Subcutaneous abdominal adipose tissue (tissue), 5 donors: Measurements from ENCODE around the gene TXNRD3.

Source experiments
- H3K27ac ChIP-seq: one replicate; pipeline ENCODE4 v1.7.0; 2013; ENCODE audit warnings: low read depth, mild to moderate bottlenecking, inconsistent platforms, low read length, moderate library complexity
- H3K27me3 ChIP-seq, 5 donors: one replicate each; pipeline ENCODE4 v1.7.0; 2013; ENCODE audit warnings: low read length in 5 of 5, inconsistent platforms in 1 of 5; ENCODE audit not compliant: control insufficient read depth in 5 of 5, insufficient read depth in 4 of 5
- H3K36me3 ChIP-seq, 5 donors: one replicate each; pipeline ENCODE4 v1.7.0; 2013; ENCODE audit warnings: low read length in 5 of 5; ENCODE audit not compliant: control insufficient read depth in 5 of 5, insufficient read depth in 5 of 5
- H3K4me1 ChIP-seq, 5 donors: one replicate each; pipeline ENCODE4 v1.7.0; 2013; ENCODE audit warnings: low read length in 5 of 5, mild to moderate bottlenecking in 3 of 5, moderate library complexity in 1 of 5; ENCODE audit not compliant: control insufficient read depth in 5 of 5, insufficient read depth in 5 of 5
- H3K4me3 ChIP-seq, 5 donors: one replicate each; pipeline ENCODE4 v1.7.0; 2013; ENCODE audit warnings: low read length in 5 of 5, low read depth in 1 of 5
- H3K9ac ChIP-seq, 5 donors: one replicate each; pipeline ENCODE4 v1.7.0; 2013; ENCODE audit warnings: low read length in 5 of 5, mild to moderate bottlenecking in 4 of 5, moderate library complexity in 3 of 5
- H3K9me3 ChIP-seq, 5 donors: one replicate each; pipeline ENCODE4 v1.7.0; 2013; ENCODE audit warnings: low read length in 5 of 5; ENCODE audit not compliant: control insufficient read depth in 5 of 5
- donor health status: healthy.
- donor health status: healthy.
- donor health status: healthy.
- donor health status: healthy.
- donor health status: healthy.

Gene TXNRD3

GRCh38 chr3:126621171-126621570 is 33.8 kb downstream of the TXNRD3 start:
- Histone ChIP-seq H3K4me3 (no peak overlapping the region), H3K4me1 (no peaks in the 10 kb centered on the region), H3K27ac (no peak overlapping the region), H3K27me3 (no peaks in the 10 kb centered on the region), H3K9ac (no peak overlapping the region), H3K9me3 (no peaks in the 10 kb centered on the region), H3K36me3 (peaks cover 0 to 19% (median 12%) of the 10 kb centered on the region in 5 donors)

GRCh38 chr3:126620738-126621137 is 34.2 kb downstream of the TXNRD3 start:
- H3K27ac ChIP-seq, result no peak overlapping the region

GRCh38 chr3:126618760-126619159 is 36.2 kb downstream of the TXNRD3 start:
- no peaks in the 10 kb centered on the region for H3K4me1 ChIP-seq

More at GRCh38 chr3:126620738-126621137, 34.2 kb downstream of the TXNRD3 start:
- Histone ChIP-seq H3K9me3 (no peaks in the 10 kb centered on the region), H3K36me3 (peaks cover 3 to 19% (median 12%) of the 10 kb centered on the region in 5 donors), H3K27me3 (no peaks in the 10 kb centered on the region), H3K4me3 (no peak overlapping the region), H3K4me1 (no peaks in the 10 kb centered on the region), H3K9ac (no peak overlapping the region)

GRCh38 chr3:126618021-126618420 is 36.9 kb downstream of the TXNRD3 start:
- H3K27me3 ChIP-seq, result no peaks in the 10 kb centered on the region
- H3K36me3 ChIP-seq, result peaks cover 8 to 24% (median 14%) of the 10 kb centered on the region in 5 donors
- H3K4me1 ChIP-seq, result no peaks in the 10 kb centered on the region
- no peaks in the 10 kb centered on the region for H3K9me3 ChIP-seq
- no peak overlapping the region for H3K27ac ChIP-seq
- H3K4me3 ChIP-seq, result no peak overlapping the region
- H3K9ac ChIP-seq, result no peak overlapping the region

More at GRCh38 chr3:126618760-126619159, 36.2 kb downstream of the TXNRD3 start:
- Histone ChIP-seq H3K36me3 (peaks cover 5 to 20% (median 9%) of the 10 kb centered on the region in 5 donors), H3K9me3 (no peaks in the 10 kb centered on the region), H3K4me3 (no peak overlapping the region), H3K27ac (no peak overlapping the region), H3K27me3 (no peaks in the 10 kb centered on the region), H3K9ac (no peak overlapping the region)

GRCh38 chr3:126617571-126617970 is 37.4 kb downstream of the TXNRD3 start:
- Histone ChIP-seq H3K4me3 (no peak overlapping the region), H3K27ac (no peak overlapping the region), H3K4me1 (no peaks in the 10 kb centered on the region), H3K9me3 (no peaks in the 10 kb centered on the region), H3K36me3 (peaks cover 8 to 25% (median 11%) of the 10 kb centered on the region in 5 donors), H3K27me3 (no peaks in the 10 kb centered on the region), H3K9ac (no peak overlapping the region)

GRCh38 chr3:126616931-126617330 is 38.0 kb downstream of the TXNRD3 start:
- Histone ChIP-seq H3K4me3 (no peak overlapping the region), H3K9ac (no peak overlapping the region), H3K27me3 (no peaks in the 10 kb centered on the region), H3K4me1 (no peaks in the 10 kb centered on the region), H3K36me3 (peaks cover 8 to 22% (median 11%) of the 10 kb centered on the region in 5 donors), H3K9me3 (no peaks in the 10 kb centered on the region), H3K27ac (no peak overlapping the region)

- Histone ChIP-seq H3K9ac (no peak overlapping the region), H3K27ac (no peak overlapping the region), H3K9me3 (no peaks in the 10 kb centered on the region), H3K27me3 (no peaks in the 10 kb centered on the region), H3K4me1 (no peaks in the 10 kb centered on the region), H3K36me3 (peaks cover 15 to 45% (median 36%) of the 10 kb centered on the region in 5 donors), H3K4me3 (no peak overlapping the region)
Measured at GRCh38 chr3:126613479-126614188, 41.3 kb downstream of the TXNRD3 start.

GRCh38 chr3:126612479-126613205 is 42.3 kb downstream of the TXNRD3 start:
- Histone ChIP-seq H3K27me3 (no peaks in the 10 kb centered on the region), H3K27ac (no peak overlapping the region), H3K9ac (no peak overlapping the region), H3K9me3 (no peaks in the 10 kb centered on the region), H3K36me3 (peaks cover 16 to 46% (median 42%) of the 10 kb centered on the region in 5 donors), H3K4me3 (no peak overlapping the region), H3K4me1 (no peaks in the 10 kb centered on the region)

GRCh38 chr3:126609909-126610308 is 45.0 kb downstream of the TXNRD3 start:
- Histone ChIP-seq H3K36me3 (peaks cover 14 to 51% (median 45%) of the 10 kb centered on the region in 5 donors), H3K9me3 (no peaks in the 10 kb centered on the region), H3K4me1 (peaks cover 0 to 9% (median 3%) of the 10 kb centered on the region in 5 donors), H3K27me3 (no peaks in the 10 kb centered on the region), H3K9ac (no peak overlapping the region), H3K4me3 (no peak overlapping the region), H3K27ac (no peak overlapping the region)

GRCh38 chr3:126607214-126607908 is 47.6 kb downstream of the TXNRD3 start:
- H3K9ac ChIP-seq, result no peak overlapping the region
- H3K27me3 ChIP-seq, result no peaks in the 10 kb centered on the region
- no peak overlapping the region for H3K27ac ChIP-seq
- H3K4me3 ChIP-seq, result no peak overlapping the region
- H3K4me1 ChIP-seq, result peaks cover 0 to 9% (median 3%) of the 10 kb centered on the region in 5 donors
- no peaks in the 10 kb centered on the region for H3K9me3 ChIP-seq
- H3K36me3 ChIP-seq, result peaks cover 9 to 50% (median 44%) of the 10 kb centered on the region in 5 donors
